Activated CD8-positive, alpha-beta memory T cell treated with anti-CD3 and anti-CD28 coated beads, Interleukin-2, amount 10 ng/mL, durations not matched to agents 7 days and 5 days (primary cell): Measurements from ENCODE around the gene GSDMA. TPM values are rescaled to one million over a fixed set of nuclear protein-coding genes. Genes with fewer than 3 reads are reported as not detected.

Source experiments
- ATAC-seq: fragments of 150-1000 bp; cut with Tn5 transposase; one replicate; pipeline ENCODE4 v1.10.0; 2021; ENCODE audit warnings: moderate library complexity
- CTCF ChIA-PET: fragments of 350-600 bp; sonication (Branson Sonifier 250); formaldehyde crosslinking; loops from one replicate; lab custom pipeline; 2021; ENCODE audit warnings: antibody characterized with exemption; lab: Charles Lee
- DNase-seq: peaks from one replicate; pipeline ENCODE4 v3.0.0-alpha.2; 2020
- H3K27ac Mint-ChIP-seq: one replicate; pipeline ENCODE4 v1.8.0; 2021; ENCODE audit warnings: mild to moderate bottlenecking, mixed read lengths
- H3K27me3 Mint-ChIP-seq: one replicate; pipeline ENCODE4 v1.8.0; 2021; ENCODE audit warnings: mixed read lengths
- H3K36me3 Mint-ChIP-seq: one replicate; pipeline ENCODE4 v1.8.0; 2021; ENCODE audit warnings: mild to moderate bottlenecking, mixed read lengths
- H3K4me1 Mint-ChIP-seq: one replicate; pipeline ENCODE4 v1.8.0; 2021; ENCODE audit warnings: mixed read lengths
- H3K4me3 Mint-ChIP-seq: one replicate; pipeline ENCODE4 v1.8.0; 2021; ENCODE audit warnings: mild to moderate bottlenecking, moderate library complexity, mixed read lengths
- H3K9me3 Mint-ChIP-seq: one replicate; pipeline ENCODE4 v1.8.0; 2022; ENCODE audit warnings: low read depth, mixed read lengths
- total RNA-seq, 2 experiments: library from RNA; stranded (reverse); gene quantifications; one replicate each; pipeline ENCODE4 v1.2.3, GENCODE V29; 2021

The GSDMA gene
- total RNA-seq, 2 experiments from 2014 or later = not detected

DNA sequence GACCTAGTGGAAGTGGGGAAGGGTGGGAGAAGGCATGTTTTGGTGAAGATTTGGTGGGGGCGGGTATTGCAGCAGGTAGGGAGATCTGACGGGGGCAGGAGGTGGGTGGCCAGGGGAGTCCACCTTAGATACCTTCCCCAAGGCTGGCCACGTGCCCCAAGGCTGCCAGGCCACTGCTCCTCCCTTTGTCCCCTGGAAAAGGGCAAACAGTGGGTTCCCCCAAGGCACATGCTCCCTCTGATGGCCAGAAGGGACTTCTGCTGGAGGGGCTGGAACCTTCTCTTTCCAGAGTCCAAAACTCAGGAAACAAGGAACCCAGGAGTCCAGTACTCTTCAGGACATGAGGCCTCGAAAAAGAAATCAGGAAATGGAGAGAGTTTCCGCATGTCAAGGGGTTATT, 11.6 kb downstream of the GSDMA start:
- no peak for DNase-seq
- Mint-ChIP-seq H3K27ac (no peak overlapping the region), H3K9me3 (no peaks in the 10 kb centered on the region), H3K4me3 (no peak overlapping the region), H3K27me3 (peaks cover 53% of the 10 kb centered on the region), H3K36me3 (no peaks in the 10 kb centered on the region), H3K4me1 (peaks cover 7% of the 10 kb centered on the region)
- no peak for ATAC-seq
- CTCF ChIA-PET = interaction anchor here (0.6 kb wide), 1 partner anchor 17 kb away, joined by 3 read pairs; no protein-coding TSS in a partner anchor

DNA sequence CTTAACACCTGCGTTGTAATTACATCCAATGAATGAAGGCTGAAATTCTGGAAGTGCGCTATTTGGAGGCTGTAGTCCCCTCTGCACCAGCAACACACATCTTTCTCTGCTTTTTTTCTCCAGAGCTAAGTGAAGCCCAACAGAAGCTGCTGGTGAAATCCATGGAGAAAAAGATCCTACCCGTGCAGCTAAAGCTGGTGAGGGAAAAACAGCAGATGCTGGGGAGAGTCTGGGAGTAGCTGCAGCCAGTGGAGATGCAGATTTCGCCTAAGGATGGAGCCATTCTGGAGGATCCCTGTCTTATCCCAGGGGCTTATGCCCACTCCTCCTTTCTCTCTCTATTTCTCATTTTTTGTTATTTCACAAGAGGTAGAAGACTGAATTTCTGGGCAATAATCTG, 13.0 kb downstream of the GSDMA start:
- CTCF ChIA-PET = interaction anchor here (8.7 kb wide), 1 partner anchor 15 kb away, joined by 129 read pairs; the partner anchor contains the start of gene GSDMA
- Mint-ChIP-seq H3K27ac (no peak overlapping the region), H3K27me3 (peaks cover 40% of the 10 kb centered on the region), H3K36me3 (no peaks in the 10 kb centered on the region), H3K4me1 (peaks cover 15% of the 10 kb centered on the region), H3K4me3 (no peak overlapping the region), H3K9me3 (no peaks in the 10 kb centered on the region)
- no peak for DNase-seq
- ATAC-seq = no peak

DNA sequence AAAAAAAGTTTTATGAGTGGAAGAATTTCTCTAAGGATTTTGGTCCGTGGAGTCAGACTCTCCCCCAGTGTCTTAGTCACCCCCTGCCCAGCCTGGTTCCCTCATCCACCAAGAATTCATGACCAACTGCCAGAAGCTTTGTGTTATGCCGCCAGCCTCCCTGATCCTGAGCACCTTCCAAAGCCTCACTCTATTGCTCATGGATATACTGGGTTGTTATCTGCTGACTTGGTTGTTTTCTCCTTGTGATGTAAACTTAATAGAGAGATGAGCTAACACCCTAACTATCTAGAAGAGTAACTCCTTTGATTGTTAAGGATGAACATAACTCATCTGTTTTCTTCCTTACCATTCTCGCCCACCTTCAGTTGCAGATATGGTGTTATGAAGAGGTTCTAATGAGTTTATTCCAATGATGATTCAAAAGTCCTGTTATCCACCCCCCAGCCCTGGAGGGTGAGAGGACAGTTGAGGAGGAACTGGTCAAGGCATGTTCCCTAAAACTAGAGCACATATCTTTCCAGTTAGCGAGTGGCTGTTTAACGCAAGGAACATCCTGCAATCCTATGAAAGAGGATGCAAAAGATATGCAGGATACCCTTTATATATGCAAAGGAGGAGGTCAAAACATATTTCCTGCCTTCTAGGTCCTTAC, 16.3 kb downstream of the GSDMA start:
- Mint-ChIP-seq H3K27ac (no peak overlapping the region), H3K36me3 (peaks cover 1% of the 10 kb centered on the region), H3K4me1 (peaks cover 32% of the 10 kb centered on the region), H3K9me3 (no peaks in the 10 kb centered on the region), H3K4me3 (peak overlapping the region; percentile 97), H3K27me3 (peaks cover 18% of the 10 kb centered on the region)
- no peak for ATAC-seq
- no peak for DNase-seq
- CTCF ChIA-PET = interaction anchor here (0.6 to 8.7 kb wide), 13 partner anchors 7 to 358 kb away, joined by 3 to 129 read pairs (median 7); partner anchors contain the start of gene GSDMA

DNA sequence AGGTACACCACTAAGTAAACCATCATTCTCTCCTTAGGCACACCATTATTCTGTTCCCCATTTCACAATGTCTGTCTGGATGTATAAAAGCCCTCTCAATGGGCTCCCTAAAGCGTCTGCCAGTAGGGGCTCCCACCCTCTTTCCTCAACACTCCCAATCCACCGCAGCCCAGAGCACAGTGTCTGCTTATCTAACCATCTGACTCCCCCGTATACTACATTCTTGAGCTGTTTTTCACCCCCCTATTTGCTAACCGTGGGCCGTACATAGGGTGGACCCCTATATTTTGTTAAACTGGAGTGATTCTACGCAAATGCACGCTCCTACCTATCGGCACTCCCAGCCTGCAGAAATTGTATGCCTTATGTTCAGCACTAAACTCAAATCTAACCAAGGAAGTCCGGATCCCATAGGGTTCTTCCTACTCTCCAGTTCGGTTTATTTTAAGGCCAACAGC, 17.1 kb downstream of the GSDMA start:
- CTCF ChIA-PET = interaction anchor here (0.6 to 8.7 kb wide), 36 partner anchors 8 to 359 kb away, joined by 3 to 129 read pairs (median 4); partner anchors contain the start of genes GSDMA, IKZF3, LRRC3C and MED24
- Mint-ChIP-seq H3K9me3 (no peaks in the 10 kb centered on the region), H3K36me3 (peaks cover 6% of the 10 kb centered on the region), H3K27me3 (peaks cover 15% of the 10 kb centered on the region), H3K4me1 (peaks cover 34% of the 10 kb centered on the region), H3K27ac (peak overlapping the region; percentile 88), H3K4me3 (peak overlapping the region; percentile 97)
- peak; percentile 11 for ATAC-seq
- DNase-seq = no peak

DNA sequence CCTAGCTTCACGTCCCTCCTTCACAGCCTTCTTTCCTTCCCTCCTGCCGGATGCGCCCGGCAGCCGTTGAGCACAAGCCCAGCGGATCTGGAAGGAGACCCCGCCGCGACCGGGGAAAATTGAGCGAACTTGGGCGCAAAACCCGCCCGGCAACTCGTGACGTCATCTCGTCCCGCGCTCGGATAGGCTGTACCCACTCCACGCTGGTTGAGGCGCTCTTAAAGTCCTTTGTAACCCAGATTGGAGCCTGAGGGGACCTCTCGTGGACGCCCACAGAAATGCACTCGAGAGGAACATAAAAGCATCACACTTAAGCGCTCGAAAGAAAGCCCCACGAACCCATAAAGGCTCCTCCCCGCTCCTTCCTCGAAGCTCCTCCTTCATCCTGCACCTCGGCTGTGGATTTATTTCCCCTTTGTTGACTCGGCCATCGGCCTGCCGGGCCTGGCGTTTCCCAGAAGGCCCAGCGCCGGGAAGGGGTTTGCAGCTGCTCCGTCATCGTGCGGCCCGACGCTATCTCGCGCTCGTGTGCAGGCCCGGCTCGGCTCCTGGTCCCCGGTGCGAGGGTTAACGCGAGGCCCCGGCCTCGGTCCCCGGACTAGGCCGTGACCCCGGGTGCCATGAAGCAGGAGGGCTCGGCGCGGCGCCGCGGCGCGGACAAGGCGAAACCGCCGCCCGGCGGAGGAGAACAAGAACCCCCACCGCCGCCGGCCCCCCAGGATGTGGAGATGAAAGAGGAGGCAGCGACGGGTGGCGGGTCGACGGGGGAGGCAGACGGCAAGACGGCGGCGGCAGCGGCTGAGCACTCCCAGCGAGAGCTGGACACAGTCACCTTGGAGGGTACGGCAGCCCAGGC, 17.8 kb downstream of the GSDMA start, which contains the start of gene PSMD3:
PSMD3 (plus strand) TSS at position 457 of the 856 bp plus-strand sequence; CDS start at position 621, 164 bp downstream.
- CTCF ChIA-PET = interaction anchor here (0.6 to 8.7 kb wide), 40 partner anchors 9 to 359 kb away, joined by 3 to 129 read pairs (median 4); partner anchors contain the start of genes GSDMA, IKZF3, LRRC3C and MED24
- Mint-ChIP-seq H3K4me3 (peak within 1 kb of the TSS; percentile 97), H3K9me3 (no peaks in the 10 kb centered on the region), H3K36me3 (peaks cover 13% of the 10 kb centered on the region), H3K4me1 (peaks cover 34% of the 10 kb centered on the region), H3K27ac (peak within 1 kb of the TSS; percentile 88), H3K27me3 (peaks cover 14% of the 10 kb centered on the region)
- peak; percentile 99 for DNase-seq
- ATAC-seq = peak; percentile 96

DNA sequence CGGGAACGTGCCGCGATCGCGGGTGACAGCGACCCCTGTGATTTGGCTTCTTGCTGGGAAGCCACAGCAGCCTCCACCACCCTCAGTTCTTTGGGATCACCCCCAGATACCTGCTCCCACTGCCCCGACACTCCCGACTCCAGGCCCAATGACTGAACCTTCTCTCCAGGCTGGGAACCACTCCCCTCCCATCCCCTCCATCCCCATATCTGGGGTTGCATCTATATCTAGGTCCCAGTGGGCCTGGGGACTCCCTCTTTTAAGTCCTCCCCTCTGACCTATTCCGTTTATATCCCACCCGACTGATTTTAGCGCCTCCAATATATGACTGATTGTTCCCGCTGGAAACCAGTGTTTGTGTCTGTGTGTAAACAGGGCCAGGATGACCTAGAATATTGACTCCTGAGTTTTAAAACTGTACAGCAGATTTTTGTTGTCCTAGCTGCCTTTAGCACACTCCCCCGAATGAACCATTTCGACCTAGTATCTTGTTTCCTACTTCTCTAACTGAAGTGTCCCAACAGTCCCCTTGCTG, 18.5 kb downstream of the GSDMA start:
- Mint-ChIP-seq H3K9me3 (no peaks in the 10 kb centered on the region), H3K4me1 (peaks cover 34% of the 10 kb centered on the region), H3K36me3 (peaks cover 19% of the 10 kb centered on the region), H3K4me3 (peak overlapping the region; percentile 97), H3K27ac (peak overlapping the region; percentile 88), H3K27me3 (peaks cover 9% of the 10 kb centered on the region)
- CTCF ChIA-PET = interaction anchor here (0.6 to 8.7 kb wide), 36 partner anchors 11 to 360 kb away, joined by 3 to 129 read pairs (median 4); partner anchors contain the start of genes GSDMA, IKZF3, LRRC3C and MED24
- ATAC-seq (no peak), DNase-seq (no peak)

DNA sequence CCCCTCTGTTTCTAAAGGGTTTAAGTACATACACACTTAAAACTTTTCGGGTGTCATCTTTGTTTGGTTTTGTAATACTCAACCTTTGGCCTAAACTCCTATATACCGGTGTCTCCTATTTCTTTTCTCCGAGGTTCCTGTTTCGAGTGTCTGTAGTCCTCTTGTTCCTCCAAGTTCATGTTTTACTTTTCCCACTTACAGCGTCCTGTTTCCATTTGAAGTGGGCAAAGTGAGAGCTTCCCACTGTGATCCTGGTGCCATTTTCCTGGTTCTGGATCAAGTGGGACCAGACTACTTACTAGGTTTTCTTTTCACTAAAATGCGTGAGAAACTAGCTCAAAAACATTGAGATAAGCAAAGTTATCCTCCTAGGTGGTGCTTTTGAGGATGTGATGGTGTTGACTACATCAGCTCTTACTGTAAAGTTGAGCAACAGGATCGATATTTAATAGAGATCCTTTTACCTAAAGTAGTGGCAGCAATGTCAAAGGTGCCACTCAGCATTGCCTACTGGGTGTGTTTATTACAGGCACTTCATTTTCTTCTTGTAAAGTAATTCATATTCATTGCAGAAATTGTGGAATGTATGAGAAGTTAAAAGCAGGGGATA, 19.1 kb downstream of the GSDMA start:
- peak overlapping the region; percentile 97 for H3K4me3 Mint-ChIP-seq
- H3K4me1 Mint-ChIP-seq = peaks cover 34% of the 10 kb centered on the region
- CTCF ChIA-PET = interaction anchor here (0.7 to 8.7 kb wide), 9 partner anchors 10 to 360 kb away, joined by 3 to 129 read pairs (median 6); partner anchors contain the start of genes GSDMA and MED24
- H3K27me3 Mint-ChIP-seq = peaks cover 9% of the 10 kb centered on the region
- ATAC-seq (no peak), DNase-seq (no peak)
- peak overlapping the region; percentile 88 for H3K27ac Mint-ChIP-seq
- no peaks in the 10 kb centered on the region for H3K9me3 Mint-ChIP-seq
- peaks cover 25% of the 10 kb centered on the region for H3K36me3 Mint-ChIP-seq

DNA sequence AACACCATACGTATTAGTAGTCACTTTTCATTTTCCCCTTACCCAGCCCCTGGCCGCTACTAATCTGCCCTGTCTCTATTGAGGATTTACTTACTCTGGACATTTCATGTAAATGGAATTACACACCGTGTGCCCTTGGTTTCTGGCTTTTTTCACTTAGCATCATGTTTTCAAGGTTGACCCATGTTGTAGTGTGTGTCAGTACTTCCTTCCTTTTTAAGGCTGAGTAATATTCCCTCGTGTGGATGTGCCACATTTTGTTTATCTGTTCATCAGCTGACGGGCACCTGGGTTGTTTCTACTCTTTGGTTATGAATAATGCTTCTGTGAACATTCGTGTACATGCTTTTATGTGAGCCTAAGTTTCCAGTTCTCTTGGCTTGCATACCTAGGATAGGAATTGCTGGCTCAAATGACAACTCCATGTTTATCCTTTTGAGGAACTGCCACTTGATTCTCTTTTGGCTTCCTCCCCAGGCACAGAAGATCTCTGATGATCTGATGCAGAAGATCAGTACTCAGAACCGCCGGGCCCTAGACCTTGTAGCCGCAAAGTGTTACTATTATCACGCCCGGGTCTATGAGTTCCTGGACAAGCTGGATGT, 25.5 kb downstream of the GSDMA start:
- peaks cover 62% of the 10 kb centered on the region for H3K36me3 Mint-ChIP-seq
- CTCF ChIA-PET = interaction anchor here (1.2 to 1.7 kb wide), 2 partner anchors 25 to 29 kb away, joined by 3 to 4 read pairs; no protein-coding TSS in a partner anchor
- no peak overlapping the region for H3K27ac Mint-ChIP-seq
- no peak for ATAC-seq
- peaks cover 7% of the 10 kb centered on the region for H3K4me1 Mint-ChIP-seq
- H3K4me3 Mint-ChIP-seq = no peak overlapping the region
- DNase-seq = no peak
- H3K27me3 Mint-ChIP-seq = no peaks in the 10 kb centered on the region
- H3K9me3 Mint-ChIP-seq = no peaks in the 10 kb centered on the region

DNA sequence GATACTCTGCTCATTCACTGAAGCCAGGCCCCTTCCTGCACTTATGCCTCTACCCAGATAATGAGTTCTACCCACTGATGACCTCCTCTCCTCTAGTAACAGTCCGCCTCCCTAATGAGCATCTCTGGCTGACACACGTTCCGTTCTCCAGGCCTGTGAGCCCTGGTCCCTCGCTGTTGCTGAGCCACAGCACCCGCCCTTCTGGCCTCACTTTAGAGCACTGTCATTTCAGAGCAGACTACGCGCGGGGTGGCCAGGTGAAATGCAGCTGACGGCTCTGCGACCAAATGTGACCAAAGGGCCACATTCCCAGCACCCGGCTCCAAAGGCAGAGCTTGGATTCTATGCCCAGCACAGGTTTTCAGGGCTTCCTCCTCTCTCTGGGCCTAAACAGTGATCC, 31.6 kb downstream of the GSDMA start:
- H3K9me3 Mint-ChIP-seq = no peaks in the 10 kb centered on the region
- CTCF ChIA-PET = no interaction called here
- no peak overlapping the region for H3K27ac Mint-ChIP-seq
- ATAC-seq = no peak
- H3K27me3 Mint-ChIP-seq = no peaks in the 10 kb centered on the region
- peaks cover 51% of the 10 kb centered on the region for H3K36me3 Mint-ChIP-seq
- no peak for DNase-seq
- H3K4me3 Mint-ChIP-seq = no peak overlapping the region
- H3K4me1 Mint-ChIP-seq = no peaks in the 10 kb centered on the region

DNA sequence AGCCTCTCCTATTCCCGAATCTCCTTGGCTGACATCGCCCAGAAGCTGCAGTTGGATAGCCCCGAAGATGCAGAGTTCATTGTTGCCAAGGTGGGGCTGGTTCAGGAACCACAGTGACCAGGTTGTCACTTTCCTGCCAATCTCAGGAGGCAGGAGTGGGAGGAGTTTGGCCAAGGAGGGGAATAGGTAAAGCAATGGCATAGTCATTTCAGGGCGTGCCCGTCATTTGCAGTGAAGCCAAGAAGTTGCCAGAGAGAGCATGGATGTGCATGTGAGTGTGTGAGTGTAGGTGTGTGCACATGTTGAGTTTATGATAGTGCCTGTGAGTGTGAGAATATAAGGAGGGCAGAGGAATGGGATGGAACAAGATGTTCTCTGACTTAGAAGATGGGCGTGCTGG, 32.6 kb downstream of the GSDMA start:
- Mint-ChIP-seq H3K4me1 (no peaks in the 10 kb centered on the region), H3K27me3 (no peaks in the 10 kb centered on the region), H3K4me3 (no peak overlapping the region), H3K9me3 (no peaks in the 10 kb centered on the region), H3K27ac (no peak overlapping the region), H3K36me3 (peaks cover 48% of the 10 kb centered on the region)
- CTCF ChIA-PET = interaction anchor here (1.6 kb wide), 1 partner anchor 18 kb away, joined by 3 read pairs; no protein-coding TSS in a partner anchor
- no peak for ATAC-seq
- DNase-seq = no peak

DNA sequence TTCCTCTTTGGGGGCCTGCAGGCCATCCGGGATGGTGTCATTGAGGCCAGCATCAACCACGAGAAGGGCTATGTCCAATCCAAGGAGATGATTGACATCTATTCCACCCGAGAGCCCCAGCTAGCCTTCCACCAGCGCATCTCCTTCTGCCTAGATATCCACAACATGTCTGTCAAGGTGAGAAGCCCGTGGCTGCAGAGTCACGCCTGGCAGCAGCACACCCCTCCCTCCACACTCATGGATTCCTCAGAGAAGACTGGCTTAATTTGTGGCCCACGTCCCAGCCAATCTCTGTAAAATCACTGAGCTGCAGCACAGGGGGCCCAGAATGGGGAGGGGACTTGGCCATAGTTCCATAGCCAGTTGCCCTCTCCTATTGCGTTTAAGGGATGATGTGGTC, 33.4 kb downstream of the GSDMA start:
- Mint-ChIP-seq H3K36me3 (peaks cover 43% of the 10 kb centered on the region), H3K27me3 (no peaks in the 10 kb centered on the region), H3K9me3 (no peaks in the 10 kb centered on the region), H3K27ac (no peak overlapping the region), H3K4me3 (no peak overlapping the region), H3K4me1 (no peaks in the 10 kb centered on the region)
- no peak for DNase-seq
- no peak for ATAC-seq
- CTCF ChIA-PET = interaction anchor here (0.6 to 1.6 kb wide), 2 partner anchors 14 to 17 kb away, joined by 3 read pairs; no protein-coding TSS in a partner anchor

DNA sequence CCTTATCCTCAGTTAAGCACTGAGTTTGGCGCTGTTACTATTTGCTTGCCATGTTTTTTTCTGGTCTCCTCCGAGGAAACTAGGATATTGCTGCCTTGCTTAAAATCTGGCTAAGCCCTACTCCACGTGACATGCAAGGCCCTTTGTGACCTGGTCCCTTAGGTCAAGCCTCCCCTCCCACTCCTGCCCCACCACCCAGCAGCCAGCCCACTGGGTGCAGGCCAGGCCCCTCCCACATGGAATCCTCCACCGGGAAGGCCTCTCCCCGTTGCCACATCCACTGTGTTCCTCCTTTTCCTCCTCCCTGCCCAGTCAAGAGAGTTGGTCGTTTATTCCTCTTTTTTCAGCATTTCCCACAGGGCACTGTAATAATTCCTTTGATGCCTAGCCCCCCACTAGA, 34.0 kb downstream of the GSDMA start:
- Mint-ChIP-seq H3K9me3 (no peaks in the 10 kb centered on the region), H3K27me3 (no peaks in the 10 kb centered on the region), H3K27ac (no peak overlapping the region), H3K4me1 (no peaks in the 10 kb centered on the region), H3K36me3 (peaks cover 41% of the 10 kb centered on the region), H3K4me3 (no peak overlapping the region)
- ATAC-seq = no peak
- DNase-seq = no peak
- CTCF ChIA-PET = no interaction called here
